NCI-H1048 (cell line): Measurements from ENCODE around the gene IGSF21.

ENCODE experiments used
- DNase-seq: peaks from one replicate; lab custom pipeline; 2025; lab: John Stamatoyannopoulos, UW

The IGSF21 gene

DNA sequence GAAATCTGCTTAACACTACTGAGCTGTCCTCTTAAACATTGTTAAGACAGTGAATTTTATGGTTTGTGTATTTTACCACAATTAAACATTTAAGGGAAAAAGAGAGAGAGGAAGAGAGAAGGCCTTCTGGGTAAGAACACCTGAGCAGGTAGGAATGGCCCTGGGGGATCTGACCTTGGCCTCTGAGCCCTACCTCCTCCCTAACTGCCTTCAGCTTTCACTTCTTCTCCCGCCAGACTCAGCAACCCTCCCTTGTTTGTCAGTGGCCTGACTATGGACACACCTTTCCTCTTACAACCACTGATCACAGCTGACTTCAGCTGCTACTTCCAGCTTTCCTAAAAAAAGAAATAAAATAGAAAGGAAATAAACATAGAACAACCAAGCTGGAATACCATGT lies 13.5 kb upstream of the IGSF21 start:
- DNase-seq, result no peak

DNA sequence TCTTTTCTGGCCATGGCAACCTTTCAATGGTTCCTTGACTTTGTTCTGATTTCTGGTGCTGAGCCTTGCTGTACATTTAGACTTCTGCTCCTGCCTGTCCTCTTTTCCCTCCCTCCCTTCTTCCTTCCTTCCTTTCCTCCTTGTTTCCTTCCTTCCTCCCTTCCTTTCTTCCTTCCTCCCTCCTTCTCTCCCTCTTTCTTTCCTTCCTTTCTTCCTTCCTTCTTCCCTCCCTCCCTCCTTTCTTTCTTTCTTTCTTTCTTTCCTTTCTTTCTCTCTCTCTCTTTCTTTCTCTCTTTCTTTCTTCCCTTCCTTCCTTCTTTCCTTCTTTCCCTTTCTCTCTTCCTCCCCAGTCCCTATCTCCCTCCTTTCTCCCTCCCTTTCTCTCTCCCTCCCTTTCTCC lies 10.4 kb upstream of the IGSF21 start:
- DNase-seq, result no peak

DNA sequence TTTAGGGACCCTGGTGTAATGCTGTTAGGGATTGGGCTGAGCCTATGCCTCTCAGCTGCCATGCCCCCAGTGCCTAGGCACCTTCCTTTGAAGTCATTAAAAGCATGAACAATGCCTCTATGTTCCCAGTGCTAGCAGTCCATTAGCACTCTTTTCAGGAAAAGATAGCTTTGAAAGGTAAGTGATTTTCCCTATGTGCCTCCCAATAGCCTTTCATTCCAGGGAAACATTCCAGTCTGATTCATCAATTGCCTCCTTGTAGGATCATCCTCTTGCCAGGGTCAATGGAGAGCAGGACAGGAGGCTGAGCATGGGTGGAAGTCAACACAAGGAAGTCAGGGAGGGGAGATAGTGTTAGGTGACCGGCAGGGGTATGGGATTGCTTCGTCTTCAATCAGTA lies 8.6 kb upstream of the IGSF21 start:
- no peak for DNase-seq

DNA sequence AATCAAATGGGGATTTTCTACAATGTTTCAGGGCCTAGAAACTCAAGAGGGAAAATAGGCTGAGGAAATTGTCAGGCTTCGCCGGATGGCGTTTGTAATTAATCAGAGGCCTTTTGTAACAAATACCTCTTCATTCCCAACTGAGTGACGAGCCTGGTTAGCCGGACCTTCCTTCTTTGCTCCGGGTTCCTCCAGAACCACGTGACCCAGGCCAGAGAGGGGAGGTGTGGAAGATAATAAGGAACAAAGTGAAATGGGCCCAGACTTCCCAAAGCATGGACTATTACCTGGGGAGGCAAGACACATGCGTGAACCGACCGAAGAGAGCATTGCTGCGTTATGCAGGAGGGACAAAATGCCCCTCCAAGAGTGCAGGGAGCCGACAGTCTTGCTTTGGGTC lies 7.5 kb upstream of the IGSF21 start:
- no peak for DNase-seq

DNA sequence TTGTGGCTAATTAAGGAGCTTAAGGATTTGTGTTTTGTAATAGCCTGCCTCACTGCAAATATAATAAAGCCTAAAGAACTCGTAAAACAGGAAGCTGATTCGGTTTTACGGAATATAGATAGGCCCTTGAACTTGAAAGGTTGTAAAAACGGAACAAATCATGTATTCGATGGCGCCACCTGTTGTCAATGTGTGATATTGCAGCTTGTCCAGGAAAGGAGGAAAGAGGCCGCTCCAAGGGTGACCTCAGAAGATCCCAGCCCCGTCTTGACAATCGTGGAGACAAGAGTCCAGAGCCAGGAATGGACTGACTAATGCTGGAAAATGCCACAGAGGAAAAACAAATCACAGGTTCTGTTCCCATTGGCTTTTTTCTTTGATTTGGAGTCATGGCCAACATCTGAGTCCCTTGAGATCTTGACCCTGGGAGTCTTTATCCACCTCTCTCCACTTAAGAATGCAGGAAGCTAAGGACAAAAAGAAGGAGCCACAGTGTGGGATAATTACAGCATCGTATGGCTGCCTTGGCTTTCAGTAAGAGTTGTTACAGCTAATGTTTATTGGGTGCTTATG lies 7.0 kb upstream of the IGSF21 start:
- no peak for DNase-seq

DNA sequence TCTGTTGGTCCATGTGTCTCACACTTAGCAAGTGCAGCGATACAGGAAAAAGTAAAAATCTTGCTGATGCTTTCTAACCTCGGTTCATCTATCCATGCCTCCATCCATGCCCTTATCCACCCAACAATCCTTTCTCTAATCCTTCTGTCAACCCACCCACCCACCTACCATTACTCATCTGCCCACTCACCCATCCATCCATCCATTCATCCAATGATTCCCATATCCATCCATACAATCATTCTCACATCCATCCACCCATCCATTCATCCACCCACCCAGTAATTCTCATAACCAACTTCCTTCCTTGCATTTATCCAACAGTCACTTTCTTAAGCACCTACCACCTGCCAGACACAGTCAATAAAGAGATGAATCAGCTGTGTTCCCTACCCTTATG lies 6.1 kb upstream of the IGSF21 start:
- no peak for DNase-seq

DNA sequence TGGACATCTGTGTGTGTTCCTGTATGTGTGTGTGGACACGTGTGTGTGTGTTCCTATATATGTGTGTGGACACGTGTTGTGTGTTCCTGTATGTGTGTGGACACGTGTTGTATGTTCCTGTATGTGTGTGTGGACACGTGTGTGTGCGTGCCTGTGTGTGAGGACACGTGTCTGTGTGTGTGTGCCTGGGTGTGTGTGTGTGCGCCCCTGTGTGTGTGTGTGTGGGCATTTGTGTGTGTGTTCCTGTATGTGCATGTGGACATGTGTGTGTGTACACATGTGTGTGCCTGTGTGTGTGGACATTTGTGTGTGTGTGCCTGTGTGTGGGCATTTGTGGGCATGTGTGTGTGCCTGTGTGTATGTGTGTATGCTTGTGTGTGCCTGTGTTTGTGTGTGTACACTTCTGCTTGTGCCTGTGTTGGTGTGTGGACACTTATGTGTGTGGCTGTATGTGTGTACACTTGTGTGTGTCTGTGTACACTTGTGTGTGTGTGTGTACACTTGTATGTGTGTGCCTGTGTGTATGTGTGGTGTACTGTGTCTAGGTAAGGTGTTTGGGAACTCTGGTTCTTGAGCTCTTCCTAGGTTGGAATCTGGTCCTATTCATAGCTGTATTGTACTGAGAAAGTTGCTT lies 3.7 kb upstream of the IGSF21 start:
- DNase-seq, result no peak

DNA sequence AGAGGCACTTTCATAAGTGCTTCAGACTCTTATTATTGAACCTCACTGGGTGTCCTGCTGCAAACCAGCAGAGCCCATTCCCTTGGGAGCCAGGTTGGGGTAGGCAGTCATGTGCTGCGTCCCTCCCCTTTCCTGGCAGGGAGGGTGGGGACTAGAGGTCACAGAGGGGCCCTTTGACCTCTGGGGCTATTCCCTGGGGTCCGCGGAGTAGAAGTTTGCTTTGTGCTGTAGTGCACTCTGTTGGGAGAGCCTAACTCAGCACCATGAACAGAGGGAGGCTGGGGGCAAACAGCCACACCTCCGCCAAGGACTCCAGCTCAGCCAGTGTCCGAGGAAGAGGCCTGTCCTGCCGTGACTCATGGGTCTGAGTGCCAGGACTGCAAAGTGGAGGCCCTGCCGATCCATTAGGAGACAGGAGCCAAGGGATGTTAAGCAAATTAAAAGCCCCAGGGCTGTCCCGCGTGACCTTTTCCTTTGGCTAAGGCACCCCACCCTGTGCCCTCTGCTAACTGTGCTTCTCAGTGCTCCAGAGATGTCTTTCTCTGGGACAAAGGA lies 3.0 kb upstream of the IGSF21 start:
- no peak for DNase-seq

DNA sequence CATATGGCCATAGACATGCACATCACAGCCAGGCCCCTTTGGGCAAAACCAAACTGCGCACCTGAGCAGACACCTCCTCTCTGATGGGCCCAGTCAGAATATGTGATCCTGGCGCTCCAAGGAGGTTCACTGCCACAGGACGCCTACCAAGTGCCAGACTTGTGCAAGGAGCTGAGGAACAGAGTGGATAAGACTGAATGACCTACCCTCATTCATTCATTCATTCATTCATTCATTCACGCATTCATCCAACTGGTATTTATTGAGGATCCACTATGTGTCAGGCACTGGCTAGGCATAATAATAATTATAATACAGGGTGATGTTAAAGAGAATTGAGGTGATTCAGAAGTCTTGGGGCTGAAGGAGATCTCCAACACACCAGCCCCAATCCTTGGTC lies 2.4 kb upstream of the IGSF21 start:
- DNase-seq, result no peak

DNA sequence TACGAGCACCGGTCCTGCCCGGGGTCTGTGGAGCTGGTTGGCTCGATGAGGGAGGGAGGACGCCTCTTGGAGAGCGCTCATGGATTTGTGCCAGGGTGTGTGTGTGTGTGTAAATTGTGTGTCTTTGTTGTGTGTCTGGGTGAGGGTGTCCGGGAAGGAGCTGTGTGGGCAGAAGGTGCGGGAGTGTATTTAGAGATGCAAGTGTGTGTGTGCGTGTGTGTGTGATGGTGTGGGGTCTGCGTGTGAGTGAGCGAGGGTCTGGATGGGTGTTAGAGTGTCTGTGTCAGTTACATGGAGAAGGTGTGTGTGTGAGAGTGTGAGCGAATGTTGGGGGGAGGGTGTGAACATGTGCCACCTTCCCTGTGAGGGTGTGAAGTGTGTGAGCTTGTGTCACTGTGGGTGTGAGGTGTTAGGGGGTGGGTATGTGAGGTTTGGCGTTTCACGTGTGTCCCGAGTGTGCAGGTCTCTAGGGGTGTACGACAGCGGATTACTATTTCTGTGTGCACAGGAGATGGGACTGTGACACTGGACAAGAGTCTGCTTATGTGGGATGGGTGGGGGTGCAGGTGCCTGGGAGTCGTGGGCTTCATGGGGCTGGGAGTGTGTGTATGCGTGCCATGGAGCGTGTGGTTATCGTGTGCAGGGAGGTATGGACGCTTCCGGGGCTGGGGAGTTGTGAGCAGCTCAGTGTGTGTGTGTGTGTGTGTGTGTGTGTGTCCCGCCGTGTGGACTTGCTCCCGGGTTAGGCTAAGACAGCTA lies 880 bp downstream of the IGSF21 start:
- no peak for DNase-seq

DNA sequence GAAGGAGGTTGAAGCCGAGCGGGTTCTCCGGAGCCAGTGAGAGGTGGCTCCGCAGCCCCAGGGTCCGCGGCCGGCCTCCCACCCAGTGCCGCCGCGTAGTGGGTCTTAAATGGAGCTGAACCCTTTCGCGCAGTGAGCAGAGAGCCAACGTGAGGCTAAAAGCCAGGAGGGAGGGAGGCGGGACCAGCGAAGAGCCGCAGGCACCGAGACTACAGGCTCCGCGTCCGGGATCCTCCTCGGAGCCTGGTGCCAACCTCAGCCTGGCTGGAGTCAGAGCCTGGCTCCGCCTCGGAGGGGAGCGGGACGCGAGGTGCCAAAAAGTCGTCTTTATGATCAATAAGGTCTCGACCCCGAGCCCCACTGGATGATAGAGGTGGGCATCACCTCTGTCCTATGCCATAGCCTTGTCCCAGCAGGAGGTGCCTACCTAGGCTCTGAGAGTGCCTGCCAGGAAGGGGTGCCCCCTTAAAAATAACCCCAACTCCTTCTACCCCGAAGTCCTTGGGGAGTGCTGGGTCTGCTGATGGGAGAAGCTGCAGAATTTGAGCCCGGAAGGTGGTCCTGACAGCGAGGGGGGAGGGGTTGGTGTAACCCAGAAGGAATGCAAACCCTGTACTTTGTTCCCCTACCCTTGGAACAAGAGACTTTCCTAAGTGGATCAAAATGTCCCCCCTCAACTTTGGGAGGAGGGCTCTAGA lies 1.6 kb downstream of the IGSF21 start:
- no peak for DNase-seq

DNA sequence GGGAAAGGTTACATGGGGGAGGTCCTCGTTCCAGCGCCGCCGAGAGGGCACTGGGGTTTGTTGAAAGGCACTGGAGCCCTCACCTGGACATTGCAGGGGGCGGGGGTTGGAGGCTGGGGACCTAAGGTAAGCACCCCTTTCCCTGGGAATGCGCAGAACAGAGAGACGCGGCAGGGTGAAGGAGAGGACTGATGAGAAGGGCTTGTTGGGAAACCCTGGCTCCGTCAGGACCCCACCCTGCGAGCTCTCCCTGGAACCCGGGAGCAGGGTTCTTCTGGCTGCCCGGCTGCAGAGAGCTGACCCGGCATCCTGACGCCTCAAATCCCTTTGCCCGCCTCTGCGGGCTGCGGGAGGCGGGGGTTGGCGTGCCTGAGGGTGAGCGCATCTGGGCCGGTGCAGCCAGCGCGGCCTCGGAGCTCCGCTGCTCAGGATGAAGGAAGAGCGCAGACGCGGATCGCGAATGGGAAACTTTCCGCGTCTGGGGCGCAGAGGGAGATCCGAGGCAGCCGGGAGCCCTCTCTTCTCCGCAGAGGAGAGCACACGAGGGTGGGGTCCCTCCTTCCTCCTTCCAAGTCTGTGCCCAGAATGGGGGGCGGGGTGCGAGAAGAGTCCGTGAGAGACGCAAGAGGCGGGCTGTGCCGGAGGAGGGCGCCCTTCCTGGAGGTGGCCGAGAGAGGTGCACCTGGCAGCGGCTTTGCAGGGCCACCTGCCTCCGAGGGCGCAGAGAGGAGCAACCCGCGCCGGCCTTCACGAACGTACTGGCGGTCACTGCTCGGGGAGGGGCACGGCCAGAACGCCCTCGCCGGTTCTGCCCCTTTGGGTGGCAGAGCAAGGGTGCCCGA lies 2.4 kb downstream of the IGSF21 start:
- no peak for DNase-seq

DNA sequence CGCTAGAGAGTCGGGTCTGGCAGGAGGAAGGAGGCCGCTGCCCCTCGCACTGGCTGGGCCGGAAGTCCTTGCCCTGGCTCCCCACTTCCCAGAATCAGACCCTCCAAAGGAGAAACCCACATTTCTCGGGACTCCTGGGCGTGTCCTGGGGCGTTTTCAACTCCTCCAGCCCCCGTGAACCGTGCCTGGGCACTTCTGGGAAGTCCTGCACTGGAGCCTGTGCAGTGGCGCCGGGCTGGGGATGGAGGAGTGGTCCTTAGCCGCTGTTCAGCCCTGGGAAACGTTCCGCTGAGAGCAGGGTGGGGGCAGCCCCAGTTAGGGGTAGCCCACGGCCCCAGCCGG lies 3.0 kb downstream of the IGSF21 start:
- no peak for DNase-seq

DNA sequence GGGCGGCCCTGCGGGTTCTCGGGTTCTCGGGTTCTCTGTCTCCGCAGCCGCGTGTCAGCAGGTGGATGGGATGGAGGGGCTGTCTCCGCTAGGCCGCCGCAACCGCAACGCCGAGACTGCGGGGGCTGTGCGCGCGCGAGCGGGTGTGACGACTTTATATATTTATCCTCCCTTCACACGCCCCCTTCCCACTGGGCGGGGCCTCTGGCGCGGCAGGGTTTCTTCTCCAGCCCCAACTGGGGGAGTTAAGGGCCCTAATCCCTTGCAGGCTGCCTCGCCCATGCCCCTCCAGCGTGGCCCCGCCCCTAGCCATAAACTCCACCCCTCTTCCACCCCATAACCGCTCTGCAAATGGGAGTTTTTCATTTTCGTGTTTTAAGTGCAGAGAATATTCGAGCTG lies 3.4 kb downstream of the IGSF21 start:
- DNase-seq, result no peak

DNA sequence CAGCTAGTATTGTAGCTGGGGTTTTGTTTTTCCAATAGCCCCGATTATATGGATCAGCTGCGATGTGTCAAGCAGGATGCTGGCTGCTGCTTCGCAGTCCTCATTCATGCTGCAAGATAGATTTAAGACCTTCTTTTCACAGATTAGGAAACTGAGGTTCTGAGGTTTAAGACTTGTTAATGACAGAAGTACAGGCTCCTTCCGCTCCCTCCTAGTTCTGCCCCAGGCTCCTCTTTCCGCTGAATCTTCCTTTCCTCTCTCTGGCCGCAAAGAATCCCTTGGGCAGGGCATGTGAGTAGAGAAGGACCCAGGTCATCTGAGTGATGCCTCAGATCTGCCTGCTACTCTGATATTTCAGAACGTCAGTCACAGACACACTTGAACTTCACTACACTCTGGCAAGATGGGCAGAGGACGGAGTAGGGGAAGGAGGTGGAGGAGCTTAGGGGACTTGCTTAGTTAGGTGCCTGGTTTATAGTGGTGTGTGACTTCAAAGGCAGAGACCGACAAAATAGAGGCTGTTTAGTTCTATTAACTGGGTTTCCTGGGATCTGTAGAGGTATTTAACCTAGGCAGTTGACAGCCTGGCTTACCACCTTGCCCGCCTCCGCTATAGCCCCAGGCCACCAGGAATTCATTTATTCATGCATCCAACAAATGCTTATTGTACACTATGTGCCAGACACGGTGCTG lies 4.2 kb downstream of the IGSF21 start:
- DNase-seq, result no peak

DNA sequence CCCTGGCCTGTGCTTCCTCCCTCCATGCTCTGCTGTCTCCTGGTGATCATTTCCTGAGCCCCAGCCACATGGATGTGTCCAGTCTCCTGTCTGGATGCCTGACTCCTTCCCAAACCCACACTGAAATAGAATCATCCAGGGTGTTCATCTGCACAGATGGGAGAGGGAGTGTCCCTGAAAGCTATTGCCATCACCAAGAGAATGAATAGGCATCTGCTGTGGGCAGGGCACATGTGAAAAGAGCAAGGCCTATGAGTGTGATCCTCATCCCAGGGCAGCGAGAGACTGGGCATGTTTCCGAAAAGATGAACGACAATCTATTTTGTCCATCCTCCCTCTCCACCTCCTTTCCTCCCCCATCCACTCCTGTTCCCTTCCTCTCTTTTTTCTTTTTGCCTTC lies 5.0 kb downstream of the IGSF21 start:
- no peak for DNase-seq

DNA sequence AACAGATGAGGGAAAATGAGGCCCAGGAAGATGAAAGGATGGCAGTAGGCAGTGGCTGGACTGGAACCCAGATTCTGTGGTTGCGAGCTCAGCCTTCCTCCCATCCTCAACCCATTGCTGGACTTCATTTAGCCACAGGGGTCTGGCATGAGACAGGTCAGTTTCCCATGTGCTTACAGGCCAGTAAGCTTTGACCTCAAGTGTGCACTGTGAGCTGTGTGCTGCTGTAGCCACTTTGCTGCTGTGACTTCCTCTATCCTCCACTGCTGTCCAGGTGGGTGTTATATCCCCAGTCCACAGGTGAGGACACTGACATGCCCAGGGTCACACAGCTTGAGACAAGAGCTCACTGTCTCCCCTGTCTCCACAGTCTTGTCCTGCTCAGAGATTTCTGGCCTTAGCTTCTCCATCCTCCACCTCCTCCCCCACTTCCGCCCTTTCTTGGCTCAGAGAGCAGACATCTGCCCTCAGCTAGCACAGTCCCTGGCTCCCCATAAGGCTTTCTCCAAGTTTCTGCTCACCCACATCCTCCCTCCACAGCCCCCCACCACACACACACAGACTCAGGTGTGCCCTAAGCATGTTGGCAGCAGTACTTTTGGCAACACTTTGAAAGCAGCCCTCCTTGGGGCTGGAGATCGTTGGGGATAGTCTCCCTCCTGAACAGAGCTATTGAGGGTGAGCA lies 7.3 kb downstream of the IGSF21 start:
- no peak for DNase-seq

DNA sequence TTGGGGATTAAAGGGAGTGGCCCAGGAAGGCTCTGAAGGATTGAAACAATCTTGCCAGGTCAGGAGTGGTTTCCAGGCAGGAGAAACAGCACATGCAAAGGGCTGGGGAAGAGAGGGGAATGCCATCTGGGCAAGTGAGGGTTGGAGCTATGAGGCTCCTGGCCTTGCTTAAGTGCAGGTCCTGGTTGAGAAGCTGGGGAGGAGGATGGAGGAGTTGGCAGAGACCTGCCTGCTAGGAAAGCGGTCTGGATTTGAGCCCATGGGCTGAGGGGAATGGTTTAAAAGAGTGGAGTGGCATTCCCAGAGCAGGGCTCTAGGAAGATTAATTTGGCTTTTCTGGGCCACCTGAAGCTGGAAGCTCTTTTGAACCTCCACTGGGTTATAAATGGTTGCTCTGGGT lies 9.2 kb downstream of the IGSF21 start:
- no peak for DNase-seq

DNA sequence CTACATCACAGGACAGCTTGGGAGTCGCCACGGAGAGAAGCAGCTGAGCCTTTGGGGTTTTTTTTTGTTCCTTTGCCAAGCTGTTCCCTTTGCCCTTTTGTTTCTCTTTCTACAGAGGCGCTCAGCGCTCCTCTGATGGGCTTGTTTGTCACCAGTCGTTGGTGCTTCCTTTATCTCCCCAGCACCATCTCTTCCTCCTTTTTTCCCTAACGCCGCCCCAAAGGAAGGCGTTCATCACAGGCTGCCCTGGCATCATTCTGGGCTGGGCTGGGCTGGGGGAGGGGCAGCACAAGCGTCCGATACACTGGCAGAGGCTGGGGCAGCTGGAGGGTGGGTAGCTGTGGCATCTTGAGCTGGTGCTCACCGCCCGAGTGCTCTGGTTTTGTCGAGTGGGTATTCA lies 10.5 kb downstream of the IGSF21 start:
- DNase-seq, result no peak

DNA sequence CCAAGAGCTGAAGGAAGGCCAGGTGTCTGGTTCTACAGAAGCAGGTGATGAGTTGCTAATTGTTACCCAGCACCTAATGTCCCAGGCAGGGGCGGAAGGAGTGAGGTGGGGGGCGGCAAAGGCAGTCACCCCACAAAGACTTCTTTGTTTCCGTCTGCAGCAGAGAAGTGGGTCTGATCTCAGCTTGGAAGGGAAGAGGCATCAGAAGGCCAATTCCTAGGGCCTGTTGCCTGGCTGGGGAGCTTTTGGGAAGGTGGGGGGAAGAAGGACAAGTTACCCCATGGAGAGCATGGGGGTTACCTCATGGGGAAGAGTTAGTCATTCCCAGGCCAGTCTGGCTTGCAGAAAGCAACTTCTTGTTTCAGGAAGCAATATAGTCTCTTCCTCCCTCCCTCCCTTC lies 10.9 kb downstream of the IGSF21 start:
- no peak for DNase-seq

DNA sequence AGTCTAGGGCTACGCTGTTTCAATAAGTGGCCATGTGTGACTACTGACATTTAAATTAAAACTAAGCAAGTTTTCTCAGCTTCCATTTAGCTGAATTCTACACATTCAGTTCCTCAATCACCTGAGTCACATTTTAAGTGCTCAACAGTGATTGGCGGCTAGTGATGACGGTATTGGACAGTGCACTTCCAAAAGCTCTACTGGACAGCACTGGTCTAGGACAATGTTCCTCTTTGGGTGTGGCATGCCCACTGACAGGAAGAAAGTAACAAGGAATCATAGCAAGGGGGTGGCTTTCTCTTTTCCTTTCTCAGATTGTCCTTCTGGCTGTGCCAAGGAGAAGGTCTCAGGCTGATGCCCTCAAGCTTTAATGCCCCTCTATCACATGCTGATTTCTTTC lies 11.7 kb downstream of the IGSF21 start:
- DNase-seq, result no peak
